GF-D8 (cell line): ENCODE data around the gene ACVR1B.

Experiments used
- DNase-seq: peaks from one replicate; lab custom pipeline; 2025; lab: John Stamatoyannopoulos, UW

The ACVR1B gene

GRCh38 chr12:52044292-52044983 lies 92.9 kb downstream of the ACVR1B start:
- DNase-seq, result no peak

- DNase-seq, result peak; percentile 4
These were observed 94.3 kb downstream of the ACVR1B start for GRCh38 chr12:52045794-52046199.
